NCI-H2227 (cell line): ENCODE results near the gene FES.
"Not testable (repeated sequence)": the region's sequence is repeated elsewhere in the genome, so short reads cannot be mapped to it uniquely, and the experiment has no call there.

Experiments used
- DNase-seq: peaks from one replicate; lab custom pipeline; 2025; ENCODE audit not compliant: unreplicated experiment; lab: John Stamatoyannopoulos, UW

FES gene

GRCh38 chr15:90928106-90928505 is 43.8 kb downstream of the FES start:
- not testable (repeated sequence) for DNase-seq

- no peak for DNase-seq
Observed at GRCh38 chr15:90929246-90930019, 45.1 kb downstream of the FES start.

GRCh38 chr15:90930861-90931574 is 46.7 kb downstream of the FES start:
- peak; percentile 15 for DNase-seq

DNA sequence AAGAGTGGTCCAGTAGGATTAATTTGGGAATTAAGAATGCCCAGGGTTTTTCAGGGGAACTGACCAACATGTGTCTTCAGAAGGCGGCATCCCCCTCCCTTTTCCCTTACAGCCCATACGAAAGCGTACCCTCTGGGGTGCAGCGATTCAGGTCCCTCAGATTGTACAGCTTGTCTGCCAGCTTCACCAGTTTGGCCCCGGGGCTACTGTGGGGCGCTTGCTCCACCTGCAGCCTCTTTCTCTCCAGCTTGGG is 47.2 kb downstream of the FES start:
- no peak for DNase-seq

GRCh38 chr15:90931828-90932659 is 47.7 kb downstream of the FES start, which contains the start of gene HDDC3:
Gene HDDC3, minus strand, starts transcription at chr15:90932549. Its CDS starts 9 bp downstream, at chr15:90932540.
- peak; percentile 90 for DNase-seq

DNA sequence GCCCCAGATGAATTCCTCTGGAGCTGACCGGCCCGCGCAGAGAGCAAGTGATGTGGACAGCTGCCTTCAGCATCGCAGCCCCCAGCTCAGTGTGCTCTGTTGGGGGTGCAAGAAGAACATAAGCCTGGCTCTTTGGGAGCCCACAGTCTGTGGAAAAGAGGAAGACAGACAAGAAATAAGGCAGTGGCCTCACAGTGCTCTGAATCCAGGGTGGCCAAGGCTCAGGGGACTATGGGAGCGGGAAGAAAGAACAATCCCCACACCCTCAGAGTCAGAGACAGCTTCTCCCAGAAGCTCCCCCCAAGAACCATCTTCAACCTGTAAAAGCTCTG is 48.3 kb downstream of the FES start:
- no peak for DNase-seq

- DNase-seq: no peak
Observed at GRCh38 chr15:90933301-90933700, 49.0 kb downstream of the FES start.

DNA sequence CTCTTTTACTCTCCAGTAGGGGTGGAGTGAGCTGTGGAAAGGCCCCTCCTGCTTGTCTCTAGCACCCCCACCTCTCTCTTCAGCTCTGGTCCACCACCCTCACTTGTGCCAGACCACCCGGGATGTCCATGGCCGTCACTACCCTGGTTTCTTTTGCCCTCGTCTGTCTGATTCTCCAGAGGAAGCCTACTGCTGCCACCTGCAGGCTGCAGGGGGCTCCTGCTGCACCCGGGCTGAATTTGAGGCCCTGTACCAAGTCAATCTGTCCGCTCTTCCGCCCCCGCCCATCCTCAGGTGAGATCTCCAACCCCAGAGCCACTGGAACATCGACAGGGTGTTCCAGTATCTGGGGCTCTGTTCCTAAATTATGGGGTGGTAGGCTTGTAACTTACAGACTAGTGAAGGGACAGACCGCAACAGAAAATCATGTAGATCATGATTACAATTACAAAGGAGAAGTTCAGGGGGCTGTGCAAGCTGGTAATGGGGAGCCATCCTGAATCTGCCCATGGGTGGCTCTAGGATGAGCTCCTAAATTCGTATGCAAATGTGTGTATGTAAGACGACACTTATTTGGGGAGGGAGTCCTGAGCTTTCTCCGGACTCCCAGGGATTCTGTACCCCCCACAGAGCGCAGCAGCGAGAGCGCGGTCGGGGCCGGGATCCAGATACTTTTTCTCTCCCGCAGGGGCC is 50.1 kb downstream of the FES start:
- DNase-seq: peak; percentile 83

DNA sequence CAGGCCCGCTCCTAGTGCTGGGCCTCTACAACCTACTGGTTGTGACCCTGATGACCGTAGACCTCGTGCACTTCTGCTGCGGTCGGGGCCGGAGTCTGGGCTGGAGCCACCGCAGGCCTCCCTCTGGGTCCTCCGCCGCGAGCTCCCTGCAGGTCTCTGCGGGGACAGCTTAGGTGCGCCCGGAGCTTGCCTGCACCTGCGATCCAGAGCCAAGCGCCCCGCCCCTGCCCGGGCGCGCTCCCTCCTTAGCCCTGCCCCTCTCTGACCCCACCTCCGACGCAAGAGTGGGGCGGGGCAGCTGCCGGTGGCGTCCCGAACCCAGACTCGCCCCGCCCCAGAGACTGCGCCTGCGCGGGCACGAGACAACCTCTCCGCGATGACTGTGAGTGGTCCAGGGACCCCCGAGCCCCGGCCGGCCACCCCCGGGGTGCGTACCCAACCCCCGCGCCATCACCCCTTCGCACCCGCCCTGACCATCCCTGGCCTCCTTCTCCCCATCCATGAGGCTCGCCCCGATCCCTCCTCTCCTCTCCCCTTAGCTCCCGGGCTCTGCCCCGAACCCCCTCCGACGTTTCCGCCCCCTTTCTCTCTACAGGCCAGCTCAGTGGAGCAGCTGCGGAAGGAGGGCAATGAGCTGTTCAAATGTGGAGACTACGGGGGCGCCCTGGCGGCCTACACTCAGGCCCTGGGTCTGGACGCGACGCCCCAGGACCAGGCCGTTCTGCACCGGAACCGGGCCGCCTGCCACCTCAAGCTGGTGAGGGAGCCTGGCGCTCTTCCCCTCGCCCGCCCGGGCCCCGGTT is 50.8 kb downstream of the FES start, which contains the start of gene UNC45A:
TSS of gene UNC45A (plus strand) at position 337 of the 803 bp plus-strand sequence. CDS start at position 377, 40 bp downstream.
- DNase-seq: peak; percentile 91

DNA sequence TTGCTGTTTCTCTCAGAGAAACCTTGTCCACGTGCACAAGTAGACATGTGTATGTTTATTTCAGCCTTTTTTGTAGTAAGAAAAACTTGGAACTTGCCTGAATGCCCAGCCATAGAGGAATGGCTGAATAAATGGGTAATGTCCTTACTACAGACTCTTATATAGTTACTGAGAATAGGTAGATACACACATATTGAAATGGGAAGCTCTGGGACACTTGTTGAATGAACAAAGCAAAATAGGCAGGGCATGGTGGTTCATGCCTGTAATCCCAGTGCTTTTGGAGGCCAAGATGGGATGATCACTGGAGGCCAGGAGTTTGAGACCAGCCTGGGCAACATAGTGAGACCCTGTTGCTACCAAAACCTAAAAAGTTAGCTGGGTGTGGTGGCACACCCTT is 52.5 kb downstream of the FES start:
- no peak for DNase-seq

DNA sequence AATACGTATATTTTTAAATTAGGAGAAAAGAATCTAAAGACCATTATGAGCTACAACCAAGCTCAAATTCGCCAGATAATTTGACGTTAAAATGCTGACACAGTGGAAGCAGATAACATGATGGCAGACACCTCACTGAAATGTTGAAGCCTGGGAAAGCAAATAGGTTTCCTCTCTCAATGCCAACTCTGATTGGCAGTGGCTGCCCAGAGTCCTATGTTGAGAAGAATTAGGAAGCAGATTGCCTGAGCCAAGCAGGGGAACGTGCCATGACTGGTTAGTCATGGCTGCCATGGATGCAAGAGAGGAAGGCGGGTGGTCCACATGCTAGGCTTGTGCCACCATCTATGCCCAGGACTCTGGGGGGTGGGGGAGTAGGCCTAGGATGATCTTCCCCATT is 54.0 kb downstream of the FES start:
- DNase-seq: no peak

DNA sequence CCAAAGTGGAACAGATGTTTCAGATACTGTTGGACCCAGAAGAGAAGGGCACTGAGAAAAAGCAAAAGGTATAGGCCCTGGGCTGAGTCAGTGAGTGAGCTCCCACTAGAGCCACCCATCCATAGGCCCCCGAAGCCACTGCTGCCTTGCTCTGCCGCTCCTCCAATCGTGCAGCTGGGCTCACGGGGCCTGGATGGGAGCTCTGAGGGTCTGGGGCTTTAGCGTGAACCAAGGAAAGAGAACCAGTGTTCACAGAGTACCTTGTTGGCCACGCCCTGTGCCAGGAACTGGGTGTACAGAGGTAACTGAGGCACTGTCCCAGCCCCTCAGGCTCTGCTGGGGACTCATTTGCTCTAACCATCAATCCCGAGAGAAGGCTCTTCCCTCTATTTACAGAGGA is 55.5 kb downstream of the FES start:
- DNase-seq: no peak

DNA sequence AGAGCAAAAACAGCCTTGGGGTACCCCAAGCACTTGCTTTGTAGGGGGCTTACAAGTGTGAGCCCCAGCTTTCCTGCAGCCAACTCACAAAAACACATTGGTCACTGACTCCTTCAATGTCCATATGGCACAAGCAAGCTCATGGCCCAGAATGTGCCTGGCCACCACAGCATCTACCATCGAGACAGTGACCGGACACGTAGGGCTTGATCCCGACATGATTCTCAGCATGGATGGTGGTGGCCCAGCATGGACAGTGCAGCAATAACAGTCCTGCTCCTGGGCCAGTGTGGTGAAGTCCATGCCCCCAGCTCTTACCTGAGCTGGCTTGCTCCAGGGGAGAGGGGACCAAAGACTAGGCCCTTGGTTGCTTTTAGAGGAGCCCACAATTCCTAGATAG is 56.7 kb downstream of the FES start:
- DNase-seq: no peak

DNA sequence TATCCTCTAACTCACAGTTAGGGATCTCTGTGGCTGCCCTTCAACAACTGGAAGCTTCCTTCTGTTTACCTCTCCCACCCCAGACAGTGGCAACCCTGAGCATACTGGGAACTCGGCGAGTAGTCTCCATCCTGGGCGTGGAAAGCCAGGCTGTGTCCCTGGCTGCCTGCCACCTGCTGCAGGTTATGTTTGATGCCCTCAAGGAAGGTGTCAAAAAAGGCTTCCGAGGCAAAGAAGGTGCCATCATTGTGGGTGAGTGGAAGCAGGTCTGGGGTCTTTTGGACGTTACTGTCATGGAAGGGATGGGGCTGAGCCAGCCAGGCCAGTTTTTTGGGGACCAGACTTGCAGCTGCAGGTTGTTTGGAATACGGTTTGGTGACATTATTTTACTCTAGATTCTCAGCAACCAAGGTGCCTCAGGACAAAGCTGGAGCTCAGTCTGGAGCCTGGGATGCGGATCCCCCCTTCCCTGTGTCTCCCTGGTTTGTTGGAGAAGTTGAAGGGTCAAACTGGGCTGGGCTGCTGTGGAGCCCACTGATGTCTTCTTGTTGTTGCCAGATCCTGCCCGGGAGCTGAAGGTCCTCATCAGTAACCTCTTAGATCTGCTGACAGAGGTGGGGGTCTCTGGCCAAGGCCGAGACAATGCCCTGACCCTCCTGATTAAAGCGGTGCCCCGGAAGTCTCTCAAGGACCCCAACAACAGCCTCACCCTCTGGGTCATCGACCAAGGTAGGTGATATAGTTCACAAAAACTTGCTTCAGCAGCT is 58.2 kb downstream of the FES start:
- no peak for DNase-seq

- DNase-seq: no peak
Observed at GRCh38 chr15:90945091-90945490, 60.8 kb downstream of the FES start.
